GM12873 (cell line): ENCODE measurements around the gene ADAMTS17.

Experiments
- CTCF ChIP-seq: IDR thresholded peaks from 2 replicates; pipeline ENCODE4 v1.5.1; 2012; ENCODE audit warnings: low read depth, mild to moderate bottlenecking, moderate library complexity, low read length, control low read depth; ENCODE audit not compliant: insufficient read depth; ENCODE audit errors: missing control alignments

ADAMTS17 gene

GRCh38 chr15:100266166-100266565 lies 75.6 kb downstream of the ADAMTS17 start:
- TF ChIP-seq CTCF, result no peak

- no peak for TF ChIP-seq CTCF
Measured at GRCh38 chr15:100265641-100266035, 76.1 kb downstream of the ADAMTS17 start.

GRCh38 chr15:100264994-100265640 lies 76.7 kb downstream of the ADAMTS17 start:
- TF ChIP-seq CTCF, result no peak

GRCh38 chr15:100263721-100264455 lies 77.9 kb downstream of the ADAMTS17 start:
- no peak for TF ChIP-seq CTCF

GRCh38 chr15:100263031-100263430 lies 78.7 kb downstream of the ADAMTS17 start:
- no peak for TF ChIP-seq CTCF

GRCh38 chr15:100261302-100262240 lies 80.2 kb downstream of the ADAMTS17 start:
- no peak for TF ChIP-seq CTCF

- no peak for TF ChIP-seq CTCF
Measured at GRCh38 chr15:100259266-100259665, 82.5 kb downstream of the ADAMTS17 start.
